ENCODE data around the gene NT5C2.

DNA sequence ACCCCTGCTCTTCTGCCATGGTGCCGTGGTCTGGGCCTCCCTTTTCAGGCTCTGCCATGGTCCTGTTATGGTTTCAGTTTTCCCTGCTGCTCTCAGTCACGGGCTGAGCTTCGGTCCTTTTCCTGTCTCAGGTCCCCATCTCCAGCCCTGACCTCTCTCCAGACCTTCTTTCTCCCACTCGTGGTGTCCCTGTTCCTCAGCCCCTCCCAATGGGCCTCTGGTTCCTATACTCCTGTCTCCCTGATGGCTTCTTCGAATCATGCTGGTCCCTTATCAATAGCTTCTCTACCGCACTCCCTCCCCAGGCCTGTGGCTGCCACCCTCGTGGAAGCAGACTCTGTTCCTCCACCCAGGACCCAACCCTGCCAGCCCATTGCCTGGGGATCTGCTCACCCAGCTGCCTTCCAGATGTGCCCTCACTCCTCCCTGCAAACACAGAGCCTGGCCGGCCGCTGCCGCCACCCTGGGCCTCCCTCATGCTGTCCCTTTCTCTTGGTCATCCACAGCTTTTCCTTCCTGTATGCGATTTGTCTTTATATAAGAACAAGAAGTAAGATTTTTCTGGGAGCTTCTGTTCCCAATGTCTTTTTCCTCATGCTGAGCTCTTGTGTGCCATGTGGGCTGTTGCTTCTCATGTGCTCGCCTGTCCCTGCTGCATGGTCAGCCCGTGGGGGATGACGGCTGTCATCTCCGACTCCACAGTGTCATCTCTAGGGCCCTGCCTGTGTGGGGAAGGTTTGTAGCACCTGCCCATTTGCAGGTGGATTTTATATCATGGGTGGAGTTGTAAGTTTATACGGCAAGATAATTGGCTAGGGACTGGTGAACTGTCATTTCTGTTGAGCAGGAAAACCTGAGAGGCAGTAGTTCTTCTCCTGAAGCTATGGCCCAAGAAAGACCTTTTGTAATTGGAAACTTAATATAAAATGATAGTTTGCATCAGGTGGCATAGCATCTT, 126.7 kb downstream of the NT5C2 start:
- TF ChIP-seq, protein P1, sequence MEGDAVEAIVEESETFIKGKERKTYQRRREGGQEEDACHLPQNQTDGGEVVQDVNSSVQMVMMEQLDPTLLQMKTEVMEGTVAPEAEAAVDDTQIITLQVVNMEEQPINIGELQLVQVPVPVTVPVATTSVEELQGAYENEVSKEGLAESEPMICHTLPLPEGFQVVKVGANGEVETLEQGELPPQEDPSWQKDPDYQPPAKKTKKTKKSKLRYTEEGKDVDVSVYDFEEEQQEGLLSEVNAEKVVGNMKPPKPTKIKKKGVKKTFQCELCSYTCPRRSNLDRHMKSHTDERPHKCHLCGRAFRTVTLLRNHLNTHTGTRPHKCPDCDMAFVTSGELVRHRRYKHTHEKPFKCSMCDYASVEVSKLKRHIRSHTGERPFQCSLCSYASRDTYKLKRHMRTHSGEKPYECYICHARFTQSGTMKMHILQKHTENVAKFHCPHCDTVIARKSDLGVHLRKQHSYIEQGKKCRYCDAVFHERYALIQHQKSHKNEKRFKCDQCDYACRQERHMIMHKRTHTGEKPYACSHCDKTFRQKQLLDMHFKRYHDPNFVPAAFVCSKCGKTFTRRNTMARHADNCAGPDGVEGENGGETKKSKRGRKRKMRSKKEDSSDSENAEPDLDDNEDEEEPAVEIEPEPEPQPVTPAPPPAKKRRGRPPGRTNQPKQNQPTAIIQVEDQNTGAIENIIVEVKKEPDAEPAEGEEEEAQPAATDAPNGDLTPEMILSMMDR (IDR thresholded peaks at IDR 0.05) = no peak
- no peak for TF ChIP-seq EZH2 (IDR thresholded peaks at IDR 0.05; ENCODE audit: borderline replicate concordance, insufficient read depth, low read depth, low read length, poor library complexity, severe bottlenecking)

All from B cell (primary cell).